ENCODE results near the gene MMP28.

DNA sequence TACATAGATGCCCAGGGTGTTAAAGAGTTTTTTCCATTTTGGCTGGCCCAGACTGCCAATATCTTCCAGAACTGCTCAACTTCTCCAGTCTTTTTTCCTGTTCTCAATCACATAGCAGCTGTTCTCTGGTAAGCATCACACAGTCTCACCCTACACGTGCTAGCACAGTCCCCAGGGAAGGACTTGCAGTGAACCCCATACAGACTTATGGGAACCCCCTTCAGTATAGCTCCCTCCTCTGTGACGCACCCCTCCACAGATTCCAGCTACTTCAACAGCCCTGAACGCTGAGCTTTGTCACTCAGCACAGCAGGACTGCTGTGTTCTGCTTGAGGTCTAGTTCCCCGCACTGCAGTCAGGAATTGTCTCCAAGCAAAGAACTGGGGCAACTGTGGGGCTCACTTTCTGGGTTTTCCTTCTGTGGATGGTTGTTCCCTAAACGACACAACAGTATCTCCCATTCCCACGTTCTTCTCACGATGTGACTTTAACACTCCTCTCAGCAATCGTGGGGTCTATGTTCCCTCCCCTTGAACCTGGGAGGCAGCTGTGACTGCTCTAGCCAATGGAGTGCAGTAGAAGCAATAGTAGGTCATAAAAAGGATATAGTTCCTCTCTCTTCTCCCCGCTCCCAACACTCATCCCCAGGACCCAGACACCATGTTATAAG, 3.6 kb downstream of the MMP28 start:
- no peak for TF ChIP-seq POLR2A (IDR thresholded peaks at IDR 0.05)
- TF ChIP-seq, protein P1, sequence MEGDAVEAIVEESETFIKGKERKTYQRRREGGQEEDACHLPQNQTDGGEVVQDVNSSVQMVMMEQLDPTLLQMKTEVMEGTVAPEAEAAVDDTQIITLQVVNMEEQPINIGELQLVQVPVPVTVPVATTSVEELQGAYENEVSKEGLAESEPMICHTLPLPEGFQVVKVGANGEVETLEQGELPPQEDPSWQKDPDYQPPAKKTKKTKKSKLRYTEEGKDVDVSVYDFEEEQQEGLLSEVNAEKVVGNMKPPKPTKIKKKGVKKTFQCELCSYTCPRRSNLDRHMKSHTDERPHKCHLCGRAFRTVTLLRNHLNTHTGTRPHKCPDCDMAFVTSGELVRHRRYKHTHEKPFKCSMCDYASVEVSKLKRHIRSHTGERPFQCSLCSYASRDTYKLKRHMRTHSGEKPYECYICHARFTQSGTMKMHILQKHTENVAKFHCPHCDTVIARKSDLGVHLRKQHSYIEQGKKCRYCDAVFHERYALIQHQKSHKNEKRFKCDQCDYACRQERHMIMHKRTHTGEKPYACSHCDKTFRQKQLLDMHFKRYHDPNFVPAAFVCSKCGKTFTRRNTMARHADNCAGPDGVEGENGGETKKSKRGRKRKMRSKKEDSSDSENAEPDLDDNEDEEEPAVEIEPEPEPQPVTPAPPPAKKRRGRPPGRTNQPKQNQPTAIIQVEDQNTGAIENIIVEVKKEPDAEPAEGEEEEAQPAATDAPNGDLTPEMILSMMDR (IDR thresholded peaks at IDR 0.05) = no peak

Measured in body of pancreas (tissue), 4 donors.